CD4-positive, CD25-positive, alpha-beta regulatory T cell (primary cell): ENCODE results near the gene VEGFB. TPM values are rescaled to one million over a fixed set of nuclear protein-coding genes. Genes with fewer than 3 reads are reported as not detected.

Source experiments
- ATAC-seq, 2 donors: fragments of 150-1000 bp; cut with Tn5 transposase; one replicate each; pipeline ENCODE4 v1.10.0; 2021; ENCODE audit warnings: low read depth in 2 of 2, moderate number of reproducible peaks in 2 of 2, moderate library complexity in 1 of 2
- DNase-seq, 3 donors: peaks; one replicate each; pipeline versions ENCODE4 v3.0.0 to v3.0.0-alpha.2; 2012 to 2022; ENCODE audit warnings: mixed read lengths in 1 of 3
- H3K27ac ChIP-seq: one replicate; pipeline ENCODE4 v1.7.0; 2013; ENCODE audit warnings: mild to moderate bottlenecking, low read length; ENCODE audit not compliant: insufficient read depth, poor library complexity, severe bottlenecking
- H3K27me3 ChIP-seq: one replicate; pipeline ENCODE4 v1.7.0; 2013; ENCODE audit warnings: low read length; ENCODE audit not compliant: control insufficient read depth, insufficient read depth
- H3K36me3 ChIP-seq: one replicate; pipeline ENCODE4 v1.7.0; 2013; ENCODE audit warnings: mild to moderate bottlenecking, low read length, moderate library complexity; ENCODE audit not compliant: control insufficient read depth, insufficient read depth
- H3K4me1 ChIP-seq: 2 replicates; pipeline ENCODE4 v1.7.0; 2013; ENCODE audit warnings: mild to moderate bottlenecking, low read length; ENCODE audit not compliant: insufficient read depth, control insufficient read depth, poor library complexity, severe bottlenecking
- H3K4me3 ChIP-seq: one replicate; pipeline ENCODE4 v1.7.0; 2013; ENCODE audit warnings: low read depth, mild to moderate bottlenecking, low read length, moderate library complexity
- H3K9me3 ChIP-seq, 2 experiments: 1 replicate in 1 of 2; 2 replicates in 1 of 2; pipeline ENCODE4 v1.7.0; 2013; ENCODE audit warnings: low read length in 2 of 2, mild to moderate bottlenecking in 1 of 2, moderate library complexity in 1 of 2; ENCODE audit not compliant: control insufficient read depth in 2 of 2
- H3K27ac Mint-ChIP-seq, 3 donors: one replicate each; pipeline ENCODE4 v1.8.0; 2020 to 2022; ENCODE audit warnings: mild to moderate bottlenecking in 3 of 3, mixed read lengths in 3 of 3, moderate library complexity in 2 of 3
- H3K27me3 Mint-ChIP-seq: one replicate; pipeline ENCODE4 v1.8.0; 2022; ENCODE audit warnings: mild to moderate bottlenecking, mixed read lengths
- H3K36me3 Mint-ChIP-seq: one replicate; pipeline ENCODE4 v1.8.0; 2020; ENCODE audit warnings: mixed read lengths
- H3K4me1 Mint-ChIP-seq, 4 donors: one replicate each; pipeline ENCODE4 v1.8.0; 2020 to 2022; ENCODE audit warnings: mixed read lengths in 4 of 4, mild to moderate bottlenecking in 1 of 4
- H3K4me3 Mint-ChIP-seq, 4 donors: one replicate each; pipeline ENCODE4 v1.8.0; 2020 to 2022; ENCODE audit warnings: mild to moderate bottlenecking in 4 of 4, mixed read lengths in 4 of 4, moderate library complexity in 3 of 4
- H3K9me3 Mint-ChIP-seq, 7 donors: one replicate each; pipeline ENCODE4 v1.8.0; 2020 to 2022; ENCODE audit warnings: mixed read lengths in 7 of 7, mild to moderate bottlenecking in 3 of 7, moderate library complexity in 2 of 7
- polyA plus RNA-seq, 4 donors: library from polyadenylated mRNA; unstranded; fragments of 300-500 nt; fragmentation: Illumina TruSeq; gene quantifications; one replicate each; pipeline ENCODE4 v1.2.3, GENCODE V29; 2021
- total RNA-seq: library from RNA; stranded (reverse); gene quantifications from one replicate; pipeline ENCODE4 v1.2.3, GENCODE V29; 2022

VEGFB gene
- total and polyA plus RNA-seq, 5 donors from 2014 or later: 6.5 to 19.6 (median 8.3) TPM

GRCh38 chr11:64268025-64268892 is 33.9 kb downstream of the VEGFB start:
- H3K27me3 ChIP-seq: no peaks in the 10 kb centered on the region
- H3K9me3 Mint-ChIP-seq: peaks cover 0 to 3% (median 0%) of the 10 kb centered on the region in 7 donors
- H3K9me3 ChIP-seq: no peaks in the 10 kb centered on the region
- no peak for DNase-seq
- peak overlapping the region; percentile 59 for H3K4me3 ChIP-seq
- H3K36me3 Mint-ChIP-seq: no peaks in the 10 kb centered on the region
- peak overlapping the region; percentile 92 to 98 (median 95) for H3K27ac Mint-ChIP-seq
- peak overlapping the region; percentile 92 to 97 (median 96) for H3K4me3 Mint-ChIP-seq
- no peaks in the 10 kb centered on the region for H3K36me3 ChIP-seq
- H3K27me3 Mint-ChIP-seq: peaks cover 8% of the 10 kb centered on the region
- no peak for ATAC-seq
- H3K27ac ChIP-seq: peak overlapping the region; percentile 98
- peaks cover 27% of the 10 kb centered on the region for H3K4me1 ChIP-seq
- peaks cover 0 to 33% (median 19%) of the 10 kb centered on the region in 4 donors for H3K4me1 Mint-ChIP-seq

- peak in 1 of 3 donors; percentile 58 for DNase-seq
- Histone ChIP-seq H3K4me3 (peak overlapping the region; percentile 59), H3K27ac (peak overlapping the region; percentile 98), H3K9me3 (no peaks in the 10 kb centered on the region), H3K27me3 (no peaks in the 10 kb centered on the region), H3K4me1 (peaks cover 27% of the 10 kb centered on the region), H3K36me3 (no peaks in the 10 kb centered on the region)
- ATAC-seq: no peak
- Mint-ChIP-seq H3K9me3 (peaks cover 0 to 3% (median 0%) of the 10 kb centered on the region in 7 donors), H3K4me3 (peak overlapping the region; percentile 92 to 97 (median 96)), H3K36me3 (no peaks in the 10 kb centered on the region), H3K27ac (peak overlapping the region; percentile 77 to 98 (median 95)), H3K27me3 (peaks cover 8% of the 10 kb centered on the region), H3K4me1 (peaks cover 0 to 33% (median 19%) of the 10 kb centered on the region in 4 donors)
Observed at GRCh38 chr11:64268893-64269539, 34.6 kb downstream of the VEGFB start.

GRCh38 chr11:64269540-64270220 is 35.3 kb downstream of the VEGFB start:
- Mint-ChIP-seq H3K4me1 (peaks cover 0 to 33% (median 18%) of the 10 kb centered on the region in 4 donors), H3K9me3 (peaks cover 0 to 3% (median 0%) of the 10 kb centered on the region in 7 donors), H3K4me3 (peak overlapping the region; percentile 92 to 97 (median 96)), H3K27me3 (peaks cover 8% of the 10 kb centered on the region), H3K27ac (peak overlapping the region; percentile 96 to 99 (median 98)), H3K36me3 (no peaks in the 10 kb centered on the region)
- DNase-seq (peak; percentile 95 to 99 (median 96)), ATAC-seq (peak; percentile 72 to 75)
- Histone ChIP-seq H3K27me3 (no peaks in the 10 kb centered on the region), H3K9me3 (no peaks in the 10 kb centered on the region), H3K27ac (peak overlapping the region; percentile 98), H3K4me1 (peaks cover 27% of the 10 kb centered on the region), H3K4me3 (peak overlapping the region; percentile 84), H3K36me3 (no peaks in the 10 kb centered on the region)

- peaks cover 14% of the 10 kb centered on the region for H3K36me3 ChIP-seq
- no peaks in the 10 kb centered on the region for H3K27me3 ChIP-seq
- Mint-ChIP-seq H3K27me3 (peaks cover 3% of the 10 kb centered on the region), H3K4me1 (peaks cover 0 to 10% (median 5%) of the 10 kb centered on the region in 4 donors), H3K27ac (no peak overlapping the region), H3K36me3 (peaks cover 2% of the 10 kb centered on the region), H3K9me3 (peaks cover 0 to 2% (median 0%) of the 10 kb centered on the region in 7 donors), H3K4me3 (peak overlapping the region in 1 of 4 donors; percentile 61)
- no peaks in the 10 kb centered on the region for H3K9me3 ChIP-seq
- ATAC-seq (no peak), DNase-seq (no peak)
- H3K4me3 ChIP-seq: no peak overlapping the region
- H3K27ac ChIP-seq: no peak overlapping the region
- peaks cover 12% of the 10 kb centered on the region for H3K4me1 ChIP-seq
Observed at GRCh38 chr11:64275031-64275800, 40.8 kb downstream of the VEGFB start.

GRCh38 chr11:64275841-64276240 is 41.5 kb downstream of the VEGFB start:
- Mint-ChIP-seq H3K9me3 (no peaks in the 10 kb centered on the region), H3K27ac (no peak overlapping the region), H3K36me3 (peaks cover 2% of the 10 kb centered on the region), H3K27me3 (no peaks in the 10 kb centered on the region), H3K4me3 (peak overlapping the region in 2 of 4 donors; percentile 38), H3K4me1 (peaks cover 0 to 8% (median 3%) of the 10 kb centered on the region in 4 donors)
- no peak for DNase-seq
- no peak for ATAC-seq
- H3K4me1 ChIP-seq: peaks cover 6% of the 10 kb centered on the region
- H3K4me3 ChIP-seq: no peak overlapping the region
- no peaks in the 10 kb centered on the region for H3K9me3 ChIP-seq
- no peaks in the 10 kb centered on the region for H3K27me3 ChIP-seq
- H3K27ac ChIP-seq: no peak overlapping the region
- H3K36me3 ChIP-seq: peaks cover 14% of the 10 kb centered on the region

- DNase-seq (no peak), ATAC-seq (no peak)
- H3K27me3 Mint-ChIP-seq: no peaks in the 10 kb centered on the region
- Histone ChIP-seq H3K4me3 (no peak overlapping the region), H3K27me3 (no peaks in the 10 kb centered on the region), H3K27ac (no peak overlapping the region), H3K36me3 (peaks cover 14% of the 10 kb centered on the region), H3K4me1 (peaks cover 2% of the 10 kb centered on the region), H3K9me3 (no peaks in the 10 kb centered on the region)
- H3K4me3 Mint-ChIP-seq: no peak overlapping the region
- H3K4me1 Mint-ChIP-seq: peaks cover 0 to 8% (median 4%) of the 10 kb centered on the region in 4 donors
- H3K27ac Mint-ChIP-seq: peak overlapping the region in 1 of 3 donors; percentile 49
- peaks cover 9% of the 10 kb centered on the region for H3K36me3 Mint-ChIP-seq
- no peaks in the 10 kb centered on the region for H3K9me3 Mint-ChIP-seq
Observed at GRCh38 chr11:64276653-64277431, 42.5 kb downstream of the VEGFB start.
